ENCODE data around the gene PCDHB1.

PCDHB1 gene

GRCh38 chr5:141105350-141105749 is 54.2 kb downstream of the PCDHB1 start:
- Histone ChIP-seq H3K9me3 (peaks cover 22% of the 10 kb centered on the region), H3K36me3 (no peaks in the 10 kb centered on the region), H3K9ac (no peak overlapping the region), H3K27ac (no peak overlapping the region), H4K20me1 (no peaks in the 10 kb centered on the region), H3K27me3 (no peaks in the 10 kb centered on the region), H3K4me3 (no peak overlapping the region), H3K4me1 (no peaks in the 10 kb centered on the region), H3K4me2 (no peak overlapping the region)
- TF ChIP-seq Cebpa-rat (IDR thresholded peaks at IDR 0.05): no peak
